ENCODE data around the gene TMEM184A. TPM values are rescaled to one million over a fixed set of nuclear protein-coding genes. Genes with fewer than 3 reads are reported as not detected.

Gene TMEM184A
- total and polyA plus RNA-seq, 2 of the 13 experiments (the other 11 are each of a cell fraction or from before 2014, with no cell fraction given) = 9.5 to 20.4 TPM

DNA sequence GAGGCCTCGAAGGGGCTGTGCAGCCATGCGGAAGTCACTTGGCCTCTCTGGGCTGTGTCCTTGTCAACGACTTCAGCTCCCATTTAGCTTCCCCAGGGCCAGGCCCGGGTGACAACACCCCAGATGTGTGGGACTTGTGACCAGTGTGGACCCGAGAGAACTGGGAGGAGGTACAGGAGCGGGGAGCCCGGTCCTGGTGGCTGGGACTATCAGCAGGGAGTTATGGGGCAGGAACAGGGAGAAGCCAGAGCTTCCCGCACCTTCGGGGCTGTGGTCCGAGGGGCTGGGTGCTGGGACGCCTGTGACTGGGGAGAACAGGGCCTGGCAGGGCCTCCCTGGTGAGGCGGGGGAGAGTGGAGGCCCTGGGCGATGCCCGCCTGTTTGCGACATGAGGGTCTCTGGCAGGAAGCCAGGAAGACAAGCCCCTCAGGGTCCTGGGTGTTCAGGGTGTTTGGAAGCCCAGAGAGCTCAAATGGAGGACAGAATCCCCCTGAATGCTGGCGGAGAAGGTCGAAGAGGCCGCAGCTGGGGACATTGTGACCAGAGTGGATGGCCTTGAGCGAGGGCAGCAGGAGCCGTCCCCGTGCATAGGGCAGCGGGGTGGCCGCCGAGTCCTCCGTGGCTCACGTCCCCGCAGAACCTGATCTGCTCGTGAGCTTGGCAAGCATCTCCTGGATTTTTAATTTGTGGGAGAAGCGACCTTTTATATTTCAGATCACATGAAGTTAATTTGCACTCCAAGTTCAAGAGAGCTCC lies 43.8 kb upstream of the TMEM184A start (continued):
- TF ChIP-seq ZNF253 (CRISPR knock-in tag; IDR thresholded peaks at IDR 0.05; ENCODE audit: borderline replicate concordance) = no peak
- 0 out of 2 replicates have a peak, but pooled peaks have one; percentile 36 for TF ChIP-seq ZNF501 (CRISPR knock-in tag; IDR thresholded peaks at IDR 0.05)
- no peak for TF ChIP-seq ZNF30 (CRISPR knock-in tag; IDR thresholded peaks at IDR 0.05)
- TF ChIP-seq ZNF768 (CRISPR knock-in tag; IDR thresholded peaks at IDR 0.05) = peak; percentile 98
- TF ChIP-seq CENPX (CRISPR knock-in tag; IDR thresholded peaks at IDR 0.05) = no peak

DNA sequence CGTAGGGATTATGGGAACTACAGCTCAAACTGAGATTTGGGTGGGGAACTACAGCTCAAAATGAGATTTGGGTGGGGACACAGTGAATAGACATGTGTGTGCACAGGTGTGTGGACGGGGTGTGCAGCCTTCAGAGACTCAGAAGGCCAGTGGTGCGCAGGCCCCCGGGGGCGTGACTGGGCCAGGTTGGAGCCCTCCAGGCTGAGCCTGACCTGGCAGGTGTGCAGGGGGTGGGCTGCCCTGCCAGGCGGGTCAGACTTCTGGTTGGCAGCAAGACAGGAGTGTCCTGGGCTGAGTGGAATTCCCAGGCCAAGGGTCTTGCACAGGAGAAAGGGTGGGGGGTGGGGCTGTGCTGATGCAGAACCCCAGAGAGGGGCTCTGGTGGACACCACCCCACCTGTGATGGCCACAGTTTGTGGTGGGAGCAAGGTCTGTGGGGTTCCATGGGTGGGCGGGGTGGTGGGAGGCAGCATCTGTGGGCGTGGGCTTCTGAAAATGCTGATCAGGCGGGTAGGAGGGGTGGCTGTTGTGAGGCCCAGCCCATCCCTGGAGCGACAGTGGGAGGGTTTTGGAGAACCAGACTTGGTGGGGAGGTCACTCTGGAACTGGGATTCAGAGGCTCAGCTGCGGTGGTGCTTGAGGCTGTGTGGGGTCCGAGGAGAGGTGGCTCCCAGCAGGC lies 43.1 kb upstream of the TMEM184A start:
- DNase-seq (ENCODE audit: low spot score) (no peak), FAIRE-seq (no peak), ATAC-seq (no peak)
- Histone ChIP-seq H4K20me1 (ENCODE audit: insufficient read depth, low read length) (no peaks in the 10 kb centered on the region), H3K9me3 (ENCODE audit: low read length) (no peaks in the 10 kb centered on the region), H3K36me3 (replicated peaks in 1 of 2; ENCODE audit: control insufficient read depth in 1 of 2, insufficient read depth in 2 of 2, low read length in 2 of 2) (no peaks in the 10 kb centered on the region), H3K79me2 (ENCODE audit: insufficient read depth, low read length) (no peaks in the 10 kb centered on the region), H3K27me3 (ENCODE audit: control insufficient read depth in 1 of 2, insufficient read depth in 2 of 2, low read length in 2 of 2) (peaks cover 6 to 86% of the 10 kb centered on the region in 2 experiments; a peak in 3 of 5 replicates), H3K4me1 (ENCODE audit: insufficient read depth, low read length) (0 out of 2 replicates have a peak, but pooled peaks cover 7% of the 10 kb centered on the region), H3K27ac (ENCODE audit: extremely low read length, insufficient read depth, low read length) (no peak overlapping the region), H3K4me3 (replicated peaks in 1 of 3; ENCODE audit: insufficient read depth in 1 of 3, low read depth in 2 of 3, low read length in 3 of 3) (no peak overlapping the region), H3K4me2 (ENCODE audit: low read depth, low read length) (no peak overlapping the region), H3K9ac (ENCODE audit: insufficient read depth, low read depth, low read length) (no peak overlapping the region), H2AFZ (ENCODE audit: low read length) (no peak overlapping the region)
- in situ Hi-C loops (cut with HindIII; ENCODE audit: extremely low pct_ligation_motif_present, low pct_unique_long_range_greater_than_20kb) = loop anchor here (25.0 kb wide), 1 partner anchor 613 kb away; no protein-coding TSS in a partner anchor
- TF ChIP-seq NR0B2 (CRISPR knock-in tag; IDR thresholded peaks at IDR 0.05) (no peak), ZNF430 (CRISPR knock-in tag; IDR thresholded peaks at IDR 0.05) (no peak), POGZ (CRISPR knock-in tag; IDR thresholded peaks at IDR 0.05) (no peak), POLR2AphosphoS5 (IDR thresholded peaks at IDR 0.05; ENCODE audit: low read depth, low read length) (no peak), CERS6 (CRISPR knock-in tag; IDR thresholded peaks at IDR 0.05) (no peak), ZKSCAN1 (IDR thresholded peaks at IDR 0.05; ENCODE audit: low read length) (no peak), ZBTB21 (CRISPR knock-in tag; IDR thresholded peaks at IDR 0.05) (no peak), CBX1 (IDR thresholded peaks at IDR 0.05; ENCODE audit: low read depth) (no peak)
- TF ChIP-seq, protein P1, sequence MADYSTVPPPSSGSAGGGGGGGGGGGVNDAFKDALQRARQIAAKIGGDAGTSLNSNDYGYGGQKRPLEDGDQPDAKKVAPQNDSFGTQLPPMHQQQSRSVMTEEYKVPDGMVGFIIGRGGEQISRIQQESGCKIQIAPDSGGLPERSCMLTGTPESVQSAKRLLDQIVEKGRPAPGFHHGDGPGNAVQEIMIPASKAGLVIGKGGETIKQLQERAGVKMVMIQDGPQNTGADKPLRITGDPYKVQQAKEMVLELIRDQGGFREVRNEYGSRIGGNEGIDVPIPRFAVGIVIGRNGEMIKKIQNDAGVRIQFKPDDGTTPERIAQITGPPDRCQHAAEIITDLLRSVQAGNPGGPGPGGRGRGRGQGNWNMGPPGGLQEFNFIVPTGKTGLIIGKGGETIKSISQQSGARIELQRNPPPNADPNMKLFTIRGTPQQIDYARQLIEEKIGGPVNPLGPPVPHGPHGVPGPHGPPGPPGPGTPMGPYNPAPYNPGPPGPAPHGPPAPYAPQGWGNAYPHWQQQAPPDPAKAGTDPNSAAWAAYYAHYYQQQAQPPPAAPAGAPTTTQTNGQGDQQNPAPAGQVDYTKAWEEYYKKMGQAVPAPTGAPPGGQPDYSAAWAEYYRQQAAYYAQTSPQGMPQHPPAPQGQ (CRISPR knock-in tag; IDR thresholded peaks at IDR 0.05; ENCODE audit: borderline replicate concordance) = no peak
- intact Hi-C loops (cut with micrococcal nuclease; ENCODE audit: unreplicated experiment) = no loop called here
- POLR2A ChIA-PET = interaction anchor here (0.6 kb wide), 1 partner anchor 956 kb away, joined by 4 read pairs; the partner anchor contains the start of gene BRAT1
- BruUV-seq (replicated peaks) = no TSS peak
- WGBS (ENCODE audit: low lambda C conversion rate) = 36% methylated on average over 9 of the region's 12 CpGs
- CTCF ChIA-PET (ENCODE audit: low intra/inter-chr PET ratio, low total read pairs) = no interaction called here

Data from HepG2 (cell line).